K562 (cell line): Measurements from ENCODE around the gene ITGB2. TPM values are rescaled to one million over a fixed set of nuclear protein-coding genes. Genes with fewer than 3 reads are reported as not detected.
A peak's percentile ranks its signal among the peaks of the same experiment; 100 is the strongest.

Experiments
- ARID3A ChIP-seq: IDR thresholded peaks from 2 replicates; pipeline ENCODE4 v1.6.1; 2012; ENCODE audit warnings: low read depth, low read length, improper control_type of control experiment, borderline replicate concordance
- ARNT ChIP-seq, 2 experiments: fragments of 450-650 bp; IDR thresholded peaks; 2 replicates each; pipeline ENCODE4 v1.6.1; 2016; ENCODE audit warnings: mild to moderate bottlenecking in 1 of 2
- BCL6 ChIP-seq: fragments of 250-450 bp; sonication (Bioruptor Pico); IDR thresholded peaks from 2 replicates; pipeline ENCODE4 v1.4.0; 2020
- BRF2 ChIP-seq: IDR thresholded peaks from 3 replicates; pipeline ENCODE4 v1.6.1; 2011; ENCODE audit warnings: borderline replicate concordance, mild to moderate bottlenecking; ENCODE audit not compliant: insufficient read length, insufficient read depth
- CBFB ChIP-seq: sonication (generic); formaldehyde crosslinking; IDR thresholded peaks from 2 replicates; pipeline ENCODE4 v1.4.0; 2020; ENCODE audit warnings: mild to moderate bottlenecking, missing genetic modification reagents
- CEBPB ChIP-seq: fragments of 450-650 bp; IDR thresholded peaks from 2 replicates; pipeline ENCODE4 v1.6.1; 2016; ENCODE audit warnings: missing genetic modification characterization, missing compliant biosample characterization
- FOXK1 ChIP-seq: sonication (generic); formaldehyde crosslinking; IDR thresholded peaks from 2 replicates; pipeline ENCODE4 v1.8.0; 2022; ENCODE audit warnings: missing genetic modification reagents, mild to moderate bottlenecking, borderline replicate concordance
- FUS ChIP-seq: fragments of 200-400 bp; formaldehyde crosslinking; optimal IDR thresholded peaks from 2 replicates; pipeline ENCODE3; 2017; ENCODE audit warnings: low read depth, low read length
- GATA2 ChIP-seq: sonication (generic); formaldehyde crosslinking; IDR thresholded peaks from 2 replicates; pipeline ENCODE4 v1.4.0; 2020; ENCODE audit warnings: mild to moderate bottlenecking, missing genetic modification reagents
- LARP7 ChIP-seq: fragments of 450-650 bp; IDR thresholded peaks from 2 replicates; pipeline ENCODE4 v1.6.1; 2016
- LCOR ChIP-seq: sonication (generic); formaldehyde crosslinking; IDR thresholded peaks from 2 replicates; pipeline ENCODE4 v1.8.0; 2022; ENCODE audit warnings: mild to moderate bottlenecking, missing genetic modification reagents
- NFATC3 ChIP-seq: fragments of 450-650 bp; IDR thresholded peaks from 2 replicates; pipeline ENCODE4 v1.6.1; 2017; ENCODE audit warnings: mild to moderate bottlenecking
- NFRKB ChIP-seq: fragments of 450-650 bp; IDR thresholded peaks from 2 replicates; pipeline ENCODE4 v1.6.1; 2016; ENCODE audit warnings: low read depth
- PCBP1 ChIP-seq: fragments of 200-400 bp; formaldehyde crosslinking; IDR thresholded peaks from 2 replicates; pipeline ENCODE4 v1.6.1; 2018; ENCODE audit warnings: mild to moderate bottlenecking, low read depth, low read length; ENCODE audit not compliant: poor library complexity, severe bottlenecking
- PKNOX1 ChIP-seq: fragments of 450-650 bp; IDR thresholded peaks from 2 replicates; pipeline ENCODE4 v1.6.1; 2016
- TCF7L2 ChIP-seq: fragments of 150-350 bp; IDR thresholded peaks from 2 replicates; pipeline ENCODE4 v1.6.1; 2016; ENCODE audit warnings: low read depth, mild to moderate bottlenecking, low read length, moderate library complexity
- UBTF ChIP-seq, 2 experiments: IDR thresholded peaks; 2 replicates each; pipeline ENCODE4 v1.6.1; 2012; ENCODE audit warnings: improper control_type of control experiment in 2 of 2, low read depth in 2 of 2, low read length in 2 of 2, borderline replicate concordance in 1 of 2
- ZBTB17 ChIP-seq: fragments of 450-650 bp; formaldehyde crosslinking; IDR thresholded peaks from 2 replicates; pipeline ENCODE4 v1.4.0; 2020; ENCODE audit warnings: mild to moderate bottlenecking
- ZNF668 ChIP-seq: fragments of 250-450 bp; sonication (Bioruptor Pico); IDR thresholded peaks from 2 replicates; pipeline ENCODE4 v1.8.0; 2022; ENCODE audit warnings: mild to moderate bottlenecking, inconsistent platforms
- polyA plus RNA-seq, 8 experiments: library from polyadenylated mRNA; depleted of rRNA in 4 of 8; stranded (reverse) in 5 of 8; unstranded in 3 of 8; fragments of >200 nt; fragmentation: Nextera tagmentation in 2 of 8; fragmentation: Illumina TruSeq in 1 of 8; extraction: Ambion mirVana in 2 of 8; extraction: Trizol in 1 of 8; gene quantifications; 2 replicates each; pipeline versions ENCODE4 v1.2.1 to v1.2.3, GENCODE V29; 2011 to 2014; ENCODE audit warnings: inconsistent platforms in 1 of 8, missing spikeins in 1 of 8
- total RNA-seq, 7 experiments: library from RNA; depleted of rRNA in 6 of 7; stranded (reverse); fragments of >200 nt in 6 of 7; fragmentation: Illumina TruSeq in 2 of 7; extraction: Trizol in 2 of 7; gene quantifications; 2 replicates each; pipeline versions ENCODE4 v1.2.1 to v1.2.3, GENCODE V29; 2011 to 2021; ENCODE audit warnings: low replicate concordance in 1 of 7
- TF ChIP-seq, protein P1 (sequence below): fragments of 250-450 bp; sonication (Bioruptor Pico); IDR thresholded peaks from 2 replicates; pipeline ENCODE4 v1.4.0; 2020; ENCODE audit warnings: mild to moderate bottlenecking

Gene ITGB2
- total and polyA plus RNA-seq, 9 of the 15 experiments (the other 6 are each of a cell fraction or from before 2014, with no cell fraction given) = 0.07 to 1.3 (median 0.51) TPM; not detected in 2

GRCh38 chr21:44869781-44870747 lies 50.6 kb downstream of the ITGB2 start (continued):
- TF ChIP-seq FUS (no peak), CEBPB (tag) (no peak), PKNOX1 (no peak), NFATC3 (no peak), BCL6 (CRISPR knock-in tag) (no peak), GATA2 (CRISPR knock-in tag) (no peak), NFRKB (no peak), ZNF668 (CRISPR knock-in tag) (no peak; the same call in 1 of the 2 replicates), PCBP1 (no peak), BRF2 (no peak), LCOR (CRISPR knock-in tag) (0 out of 2 replicates have a peak, but pooled peaks have one; percentile 50), LARP7 (no peak), FOXK1 (no peak), UBTF (IDR thresholded peaks at IDR 0.05; ENCODE audit: borderline replicate concordance in 1 of 2, low read depth in 2 of 2, low read length in 2 of 2) (peak; percentile 65 to 90; a peak in 3 of 4 replicates), ARNT (IDR thresholded peaks at IDR 0.05) (no peak; a peak in 1 of 4 replicates), ZBTB17 (CRISPR knock-in tag) (no peak), CBFB (no peak), ARID3A (no peak), TCF7L2 (no peak)
- TF ChIP-seq, protein P1, sequence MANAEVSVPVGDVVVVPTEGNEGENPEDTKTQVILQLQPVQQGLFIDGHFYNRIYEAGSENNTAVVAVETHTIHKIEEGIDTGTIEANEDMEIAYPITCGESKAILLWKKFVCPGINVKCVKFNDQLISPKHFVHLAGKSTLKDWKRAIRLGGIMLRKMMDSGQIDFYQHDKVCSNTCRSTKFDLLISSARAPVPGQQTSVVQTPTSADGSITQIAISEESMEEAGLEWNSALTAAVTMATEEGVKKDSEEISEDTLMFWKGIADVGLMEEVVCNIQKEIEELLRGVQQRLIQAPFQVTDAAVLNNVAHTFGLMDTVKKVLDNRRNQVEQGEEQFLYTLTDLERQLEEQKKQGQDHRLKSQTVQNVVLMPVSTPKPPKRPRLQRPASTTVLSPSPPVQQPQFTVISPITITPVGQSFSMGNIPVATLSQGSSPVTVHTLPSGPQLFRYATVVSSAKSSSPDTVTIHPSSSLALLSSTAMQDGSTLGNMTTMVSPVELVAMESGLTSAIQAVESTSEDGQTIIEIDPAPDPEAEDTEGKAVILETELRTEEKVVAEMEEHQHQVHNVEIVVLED = no peak
